ENCODE results near the gene GOLGA6L7. TPM values are rescaled to one million over a fixed set of nuclear protein-coding genes. Genes with fewer than 3 reads are reported as not detected.
"Not testable (repeated sequence)": the region's sequence is repeated elsewhere in the genome, so short reads cannot be mapped to it uniquely, and the experiment has no call there.

The GOLGA6L7 gene
- total RNA-seq, 1 experiment from 2014 or later = not detected

GRCh38 chr15:28892789-28893610, 44.6 kb upstream of the GOLGA6L7 start:
- no peak overlapping the region for H3K27ac Mint-ChIP-seq (ENCODE audit: unreplicated experiment)
- no peaks in the 10 kb centered on the region for H3K4me1 Mint-ChIP-seq (ENCODE audit: low read depth, unreplicated experiment)
- no peaks in the 10 kb centered on the region for H3K9me3 Mint-ChIP-seq (ENCODE audit: unreplicated experiment)
- ChIA-PET CTCF (no interaction called here), POLR2A (no interaction called here)
- no TSS peak for BruUV-seq (replicated peaks)
- H3K36me3 Mint-ChIP-seq (ENCODE audit: insufficient read depth, unreplicated experiment) = no peaks in the 10 kb centered on the region
- Histone ChIP-seq H3K27me3 (replicated peaks; ENCODE audit: control insufficient read depth, insufficient read depth, low read length) (no peaks in the 10 kb centered on the region), H3K4me1 (no peaks in the 10 kb centered on the region), H3K4me3 (ENCODE audit: low read depth, low read length) (no peak overlapping the region), H3K36me3 (ENCODE audit: control insufficient read depth, insufficient read depth, low read length) (no peaks in the 10 kb centered on the region), H3K9me3 (no peaks in the 10 kb centered on the region; the same call in 1 of the 2 replicates)
- no peak for DNase-seq
- H3K4me3 Mint-ChIP-seq (ENCODE audit: unreplicated experiment) = no peak overlapping the region
- TF ChIP-seq CTCF (IDR thresholded peaks at IDR 0.05; ENCODE audit: insufficient read depth in 1 of 2, low read depth in 1 of 2, low read length in 1 of 2, severe bottlenecking in 1 of 2, unreplicated experiment in 1 of 2) = no peak
- intact Hi-C loops (cut with micrococcal nuclease; ENCODE audit: unreplicated experiment) = no loop called here
- no peaks in the 10 kb centered on the region for H3K27me3 Mint-ChIP-seq (ENCODE audit: insufficient read depth, unreplicated experiment)

- Histone ChIP-seq H3K4me1 (no peaks in the 10 kb centered on the region), H3K4me3 (ENCODE audit: low read depth, low read length) (no peak overlapping the region), H3K27me3 (replicated peaks; ENCODE audit: control insufficient read depth, insufficient read depth, low read length) (no peaks in the 10 kb centered on the region), H3K9me3 (no peaks in the 10 kb centered on the region; the same call in 1 of the 2 replicates), H3K36me3 (ENCODE audit: control insufficient read depth, insufficient read depth, low read length) (no peaks in the 10 kb centered on the region)
- H3K27ac Mint-ChIP-seq (ENCODE audit: unreplicated experiment) = no peak overlapping the region
- ChIA-PET CTCF (no interaction called here), POLR2A (no interaction called here)
- TF ChIP-seq CTCF (IDR thresholded peaks at IDR 0.05; ENCODE audit: insufficient read depth in 1 of 2, low read depth in 1 of 2, low read length in 1 of 2, severe bottlenecking in 1 of 2, unreplicated experiment in 1 of 2) = no peak
- no peaks in the 10 kb centered on the region for H3K27me3 Mint-ChIP-seq (ENCODE audit: insufficient read depth, unreplicated experiment)
- H3K4me1 Mint-ChIP-seq (ENCODE audit: low read depth, unreplicated experiment) = no peaks in the 10 kb centered on the region
- DNase-seq = no peak
- BruUV-seq (replicated peaks) = no TSS peak
- H3K4me3 Mint-ChIP-seq (ENCODE audit: unreplicated experiment) = no peak overlapping the region
- no peaks in the 10 kb centered on the region for H3K36me3 Mint-ChIP-seq (ENCODE audit: insufficient read depth, unreplicated experiment)
- intact Hi-C loops (cut with micrococcal nuclease; ENCODE audit: unreplicated experiment) = no loop called here
- H3K9me3 Mint-ChIP-seq (ENCODE audit: unreplicated experiment) = no peaks in the 10 kb centered on the region
Observed at GRCh38 chr15:28891588-28891987, 43.1 kb upstream of the GOLGA6L7 start.

GRCh38 chr15:28890711-28891495, 42.5 kb upstream of the GOLGA6L7 start:
- no TSS peak for BruUV-seq (replicated peaks)
- no peak for DNase-seq
- Mint-ChIP-seq H3K27me3 (ENCODE audit: insufficient read depth, unreplicated experiment) (no peaks in the 10 kb centered on the region), H3K9me3 (ENCODE audit: unreplicated experiment) (no peaks in the 10 kb centered on the region), H3K36me3 (ENCODE audit: insufficient read depth, unreplicated experiment) (no peaks in the 10 kb centered on the region), H3K4me3 (ENCODE audit: unreplicated experiment) (no peak overlapping the region), H3K4me1 (ENCODE audit: low read depth, unreplicated experiment) (no peaks in the 10 kb centered on the region), H3K27ac (ENCODE audit: unreplicated experiment) (no peak overlapping the region)
- Histone ChIP-seq H3K4me3 (ENCODE audit: low read depth, low read length) (no peak overlapping the region), H3K27me3 (replicated peaks; ENCODE audit: control insufficient read depth, insufficient read depth, low read length) (no peaks in the 10 kb centered on the region), H3K36me3 (ENCODE audit: control insufficient read depth, insufficient read depth, low read length) (no peaks in the 10 kb centered on the region), H3K9me3 (no peaks in the 10 kb centered on the region), H3K4me1 (no peaks in the 10 kb centered on the region)
- POLR2A ChIA-PET = no interaction called here
- no peak for TF ChIP-seq CTCF (IDR thresholded peaks at IDR 0.05; ENCODE audit: insufficient read depth in 1 of 2, low read depth in 1 of 2, low read length in 1 of 2, severe bottlenecking in 1 of 2, unreplicated experiment in 1 of 2)
- intact Hi-C loops (cut with micrococcal nuclease; ENCODE audit: unreplicated experiment) = no loop called here
- CTCF ChIA-PET = no interaction called here

GRCh38 chr15:28890291-28890690, 41.8 kb upstream of the GOLGA6L7 start:
- POLR2A ChIA-PET; DNase-seq; CTCF ChIA-PET; H3K27me3 ChIP-seq (replicated peaks; ENCODE audit: control insufficient read depth, insufficient read depth, low read length); H3K4me1 ChIP-seq; H3K9me3 ChIP-seq; H3K27me3 Mint-ChIP-seq (ENCODE audit: insufficient read depth, unreplicated experiment); H3K9me3 Mint-ChIP-seq (ENCODE audit: unreplicated experiment); H3K27ac Mint-ChIP-seq (ENCODE audit: unreplicated experiment); H3K36me3 ChIP-seq (ENCODE audit: control insufficient read depth, insufficient read depth, low read length); intact Hi-C loops (cut with micrococcal nuclease; ENCODE audit: unreplicated experiment); H3K4me3 ChIP-seq (ENCODE audit: low read depth, low read length); H3K36me3 Mint-ChIP-seq (ENCODE audit: insufficient read depth, unreplicated experiment); H3K4me1 Mint-ChIP-seq (ENCODE audit: low read depth, unreplicated experiment); H3K4me3 Mint-ChIP-seq (ENCODE audit: unreplicated experiment); BruUV-seq (replicated peaks): not testable (repeated sequence)

GRCh38 chr15:28889871-28890270, 41.4 kb upstream of the GOLGA6L7 start:
- H3K4me1 ChIP-seq; H3K4me3 Mint-ChIP-seq (ENCODE audit: unreplicated experiment); H3K9me3 Mint-ChIP-seq (ENCODE audit: unreplicated experiment); BruUV-seq (replicated peaks); H3K27me3 ChIP-seq (replicated peaks; ENCODE audit: control insufficient read depth, insufficient read depth, low read length); DNase-seq; H3K36me3 Mint-ChIP-seq (ENCODE audit: insufficient read depth, unreplicated experiment); H3K4me3 ChIP-seq (ENCODE audit: low read depth, low read length); H3K36me3 ChIP-seq (ENCODE audit: control insufficient read depth, insufficient read depth, low read length); H3K9me3 ChIP-seq; H3K27me3 Mint-ChIP-seq (ENCODE audit: insufficient read depth, unreplicated experiment); intact Hi-C loops (cut with micrococcal nuclease; ENCODE audit: unreplicated experiment); H3K27ac Mint-ChIP-seq (ENCODE audit: unreplicated experiment); POLR2A ChIA-PET; H3K4me1 Mint-ChIP-seq (ENCODE audit: low read depth, unreplicated experiment); CTCF ChIA-PET: not testable (repeated sequence)

All from Caco-2 (cell line).